D341Med (cell line): ENCODE data around the gene RIMBP3C.
"Not testable (repeated sequence)": the region's sequence is repeated elsewhere in the genome, so short reads cannot be mapped to it uniquely, and the experiment has no call there.

Experiments used
- DNase-seq: peaks from one replicate; pipeline ENCODE4 v3.0.0; 2012; ENCODE audit warnings: low spot score

Gene RIMBP3C

GRCh38 chr22:21551361-21551760 is at the start of gene RIMBP3C:
Gene RIMBP3C (minus strand): TSS chr22:21551461. CDS start chr22:21550976, 485 bp downstream.
- not testable (repeated sequence) for DNase-seq

GRCh38 chr22:21599053-21599893 is 48.0 kb upstream of the RIMBP3C start:
- DNase-seq, result peak; percentile 14

- DNase-seq, result no peak
Observed at GRCh38 chr22:21598302-21598701, 47.0 kb upstream of the RIMBP3C start.

DNA sequence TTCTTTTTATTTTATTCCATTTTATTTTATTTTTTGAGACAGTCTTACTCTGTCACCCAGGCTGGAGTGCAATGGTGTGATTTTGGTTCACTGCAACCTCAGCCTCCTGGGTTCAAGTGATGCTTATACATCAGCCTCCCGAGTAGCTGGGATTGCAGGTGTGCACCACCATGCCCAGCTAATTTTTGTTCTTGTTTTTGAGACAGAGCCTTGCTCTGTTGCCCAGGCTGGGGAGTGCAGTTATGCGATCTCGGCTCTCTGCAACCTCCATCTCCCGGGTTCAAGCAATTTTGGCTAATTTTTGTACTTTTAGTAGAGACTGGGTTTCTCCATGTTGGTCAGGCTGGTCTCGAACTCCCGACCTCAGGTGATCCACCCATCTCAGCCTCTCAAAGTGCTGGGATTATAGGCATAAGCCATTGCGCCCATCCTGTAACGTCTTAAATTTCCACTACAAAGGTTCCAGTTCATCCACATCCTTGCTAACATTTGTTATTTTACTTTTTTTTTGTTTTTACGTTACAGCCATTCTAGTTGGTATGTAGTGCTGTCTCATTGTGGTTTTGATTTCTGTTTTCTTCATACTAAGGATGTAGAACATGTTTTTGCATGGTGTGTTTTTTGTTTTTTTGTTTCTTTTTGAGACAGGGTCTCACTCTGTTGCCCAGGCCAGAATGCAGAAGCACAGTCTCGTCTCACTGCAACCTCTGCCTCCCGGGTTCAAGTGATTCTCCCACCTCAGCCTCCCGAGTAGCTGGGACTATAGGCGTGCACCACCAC is 45.3 kb upstream of the RIMBP3C start:
- not testable (repeated sequence) for DNase-seq

- DNase-seq, result no peak
Observed at GRCh38 chr22:21594865-21595452, 43.7 kb upstream of the RIMBP3C start.

GRCh38 chr22:21593406-21594232 is 42.4 kb upstream of the RIMBP3C start:
- DNase-seq, result no peak

- no peak for DNase-seq
Observed at GRCh38 chr22:21592422-21592821, 41.2 kb upstream of the RIMBP3C start.

DNA sequence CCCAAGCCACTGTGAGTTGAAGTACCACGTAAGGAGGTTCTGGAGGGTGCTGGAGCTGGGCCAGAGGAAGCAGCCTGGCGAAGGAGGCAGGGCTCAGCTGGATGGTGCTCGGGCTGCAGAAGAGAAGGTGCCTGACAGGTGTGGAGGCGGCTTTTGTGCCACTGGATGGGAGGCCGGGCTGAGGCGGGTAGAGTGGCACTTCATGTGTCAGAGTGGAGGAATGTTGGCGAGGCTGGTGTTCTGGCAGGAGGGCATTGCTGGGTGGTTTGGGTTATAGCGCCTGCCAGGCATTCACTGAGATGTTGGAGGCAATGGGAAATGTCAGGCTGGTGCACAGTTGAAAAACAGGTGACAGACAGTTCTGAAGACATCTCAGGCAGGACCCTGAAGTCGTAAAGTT is 40.4 kb upstream of the RIMBP3C start:
- no peak for DNase-seq

DNA sequence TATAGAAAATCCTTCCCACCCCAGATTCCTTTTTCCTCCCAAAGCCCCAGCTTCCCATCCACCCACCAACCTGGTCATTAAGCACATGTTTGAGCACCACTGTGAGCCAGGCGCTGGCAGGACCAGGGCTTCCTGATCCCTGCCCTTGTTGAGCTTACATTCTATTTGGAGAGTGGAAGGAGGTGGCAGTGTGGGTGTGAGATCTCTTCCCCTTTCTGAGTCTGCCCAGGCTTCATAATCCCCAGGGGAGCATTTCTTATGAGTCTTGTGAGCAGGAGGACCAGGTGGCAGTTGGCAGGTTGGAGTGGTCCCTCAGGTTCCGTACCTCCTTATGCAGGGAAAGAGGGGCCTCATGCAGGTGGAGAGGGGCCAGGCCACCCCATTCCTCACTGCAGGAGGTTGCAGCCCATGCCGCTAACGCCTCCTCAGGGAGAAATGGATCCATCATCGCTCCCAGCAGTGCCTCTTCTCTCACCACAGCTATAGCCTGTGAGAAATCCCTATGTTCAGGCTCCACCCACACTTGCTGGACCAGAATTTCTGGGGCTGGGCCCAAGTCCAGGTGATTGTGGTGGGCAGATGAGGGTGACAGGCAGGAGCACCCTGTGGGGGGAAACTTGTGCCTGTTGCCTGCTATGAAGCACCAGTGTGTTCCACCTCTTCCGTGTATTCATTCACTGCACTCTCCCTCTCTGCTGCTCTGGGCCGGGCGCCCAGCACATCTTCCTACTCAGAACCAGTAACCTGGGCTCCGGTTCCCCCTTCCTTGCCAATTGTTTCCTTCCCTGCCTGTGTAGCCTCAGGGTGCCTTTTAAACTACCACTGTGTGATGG is 39.8 kb upstream of the RIMBP3C start:
- peak; percentile 20 for DNase-seq

DNA sequence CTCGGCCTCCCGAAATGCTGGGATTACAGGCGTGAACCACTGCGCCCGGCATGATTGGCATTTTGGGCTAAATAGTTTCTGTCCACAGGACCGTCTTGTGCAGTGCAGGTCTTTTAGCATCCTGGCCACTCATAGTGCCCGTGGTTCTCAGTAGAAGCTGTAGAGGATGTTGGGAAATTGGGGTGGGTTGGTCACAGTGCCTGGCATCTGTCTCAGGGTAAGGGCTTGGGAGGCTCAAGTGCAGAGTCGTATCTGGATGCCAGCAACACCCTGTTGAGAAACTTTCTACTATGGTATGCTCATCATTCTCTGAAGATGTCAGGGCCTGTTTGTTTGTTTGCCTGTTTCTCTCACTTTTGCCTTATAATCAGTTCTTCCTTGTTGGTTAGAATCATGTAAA is 38.1 kb upstream of the RIMBP3C start:
- DNase-seq, result peak; percentile 10

DNA sequence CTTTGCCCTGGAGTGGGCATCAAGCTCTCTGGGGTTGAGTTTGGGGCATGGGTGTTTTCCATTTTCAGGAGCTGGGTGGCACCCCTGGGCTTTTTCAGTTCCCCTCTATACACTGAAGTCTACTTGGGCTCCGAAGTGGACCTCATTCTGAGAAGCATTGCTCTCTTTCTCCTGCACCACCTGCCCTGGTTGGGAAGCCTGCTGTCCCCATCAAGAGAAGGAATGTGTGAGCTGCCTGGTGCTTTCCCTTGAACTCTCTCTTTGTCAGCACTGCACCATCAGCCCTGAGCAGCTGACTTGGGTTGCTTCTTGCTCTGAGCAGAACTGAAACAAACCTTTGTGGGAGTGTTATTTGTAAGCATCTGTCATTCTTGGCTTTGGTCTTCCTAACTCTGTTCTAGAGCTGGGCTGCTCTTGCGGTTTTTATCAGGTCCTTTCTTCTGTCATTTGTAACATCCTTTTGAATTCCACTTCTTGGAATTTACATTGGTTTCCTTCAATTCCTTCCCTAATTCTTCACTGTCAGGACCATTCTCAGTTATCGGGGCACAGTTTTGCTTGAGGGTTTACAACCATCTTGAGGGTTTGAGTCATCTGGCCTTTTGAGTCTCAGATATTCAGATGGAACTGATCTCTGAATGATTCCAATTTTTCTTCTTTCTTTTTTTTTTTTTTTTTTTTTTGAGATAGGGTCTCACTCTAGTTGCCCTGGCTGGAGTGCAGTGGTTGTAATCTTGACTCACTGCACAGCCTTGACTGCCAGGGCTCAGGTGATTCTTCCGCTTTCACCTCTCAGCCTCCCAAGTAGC is 36.7 kb upstream of the RIMBP3C start:
- DNase-seq, result peak; percentile 14

DNA sequence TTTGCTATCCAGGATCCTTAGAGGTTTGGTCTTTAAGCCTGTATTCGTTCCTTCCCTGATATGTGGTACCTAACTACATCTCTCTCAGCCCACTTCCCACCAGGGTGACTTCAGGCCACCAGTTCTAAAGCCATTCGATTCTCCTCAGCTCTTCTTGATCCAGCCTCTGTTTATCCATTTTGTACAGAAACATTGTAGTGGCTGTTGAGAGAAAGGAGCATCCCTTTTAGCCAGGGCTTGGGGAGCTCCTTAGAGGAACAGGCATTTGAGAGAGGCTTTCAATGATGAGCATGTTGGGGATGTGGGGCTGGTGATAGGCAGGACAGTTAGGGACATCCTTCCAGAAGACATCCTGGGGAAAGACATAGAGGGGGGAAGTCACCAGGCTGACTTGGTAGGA is 34.1 kb upstream of the RIMBP3C start:
- DNase-seq, result peak; percentile 9

DNA sequence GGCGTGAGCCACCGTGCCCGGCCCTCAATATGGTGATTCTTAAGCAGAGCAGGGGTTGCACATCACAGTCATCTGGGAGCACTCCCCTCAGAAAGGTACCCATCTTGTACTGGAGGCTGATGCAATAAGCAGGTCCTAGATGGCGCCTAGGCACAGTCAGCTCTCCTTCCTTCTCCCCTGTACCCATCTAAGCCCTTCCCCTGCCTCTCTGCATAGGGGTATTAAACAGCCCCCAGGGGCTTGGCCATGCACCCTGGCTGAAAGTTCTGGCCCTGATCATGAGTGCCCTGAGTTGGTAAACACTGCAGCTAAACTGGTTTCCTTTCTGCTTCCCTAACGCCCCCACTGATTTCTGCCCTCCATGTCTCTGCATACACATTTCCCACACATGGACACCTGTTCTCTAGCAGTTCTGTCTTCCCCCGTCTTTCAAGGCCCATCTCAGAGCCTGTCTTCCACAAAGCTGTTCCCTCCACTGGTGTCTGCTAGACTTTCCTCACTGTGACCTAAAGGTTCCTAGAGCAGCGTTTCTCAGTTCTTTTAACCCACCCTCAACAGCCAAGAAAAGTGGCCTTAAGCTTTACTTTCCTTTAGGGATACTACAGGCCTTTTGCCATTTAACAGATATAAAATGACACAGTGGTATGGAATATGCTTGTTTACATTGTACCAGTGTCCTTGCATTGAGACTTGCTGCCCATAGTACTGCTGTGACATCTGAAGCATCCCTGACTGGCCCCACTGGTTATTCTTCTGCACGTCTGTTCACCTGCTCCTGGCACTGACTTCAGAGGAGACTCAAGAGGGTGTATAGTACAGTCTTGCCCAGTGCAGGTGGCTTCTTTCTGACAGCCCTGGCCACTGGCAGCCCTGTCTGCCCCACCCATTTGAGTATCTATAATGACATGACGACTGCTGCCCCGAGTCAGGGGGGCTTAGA is 31.8 kb upstream of the RIMBP3C start:
- peak; percentile 38 for DNase-seq

- not testable (repeated sequence) for DNase-seq
Observed at GRCh38 chr22:21581009-21581713, 29.9 kb upstream of the RIMBP3C start.

GRCh38 chr22:21580623-21581007 is 29.4 kb upstream of the RIMBP3C start:
- DNase-seq, result not testable (repeated sequence)

DNA sequence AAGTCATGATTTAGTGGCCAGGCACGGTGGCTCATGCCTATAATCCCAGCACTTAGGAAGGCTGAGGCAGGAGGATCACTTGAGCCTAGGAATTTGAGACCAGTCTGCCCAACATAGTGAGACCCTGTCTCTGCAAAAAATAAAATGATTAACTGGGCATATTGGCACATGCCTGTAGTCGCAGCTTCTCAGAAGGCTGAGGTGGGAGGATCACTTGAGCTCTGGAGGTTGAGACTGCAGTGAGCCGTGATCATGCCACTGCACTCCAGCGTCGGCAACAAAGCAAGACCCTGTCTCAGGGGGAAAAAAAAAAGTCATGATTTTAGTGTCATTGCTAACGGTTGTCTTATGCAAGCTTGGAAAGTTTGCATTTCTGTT is 28.2 kb upstream of the RIMBP3C start:
- DNase-seq, result no peak

- peak; percentile 6 for DNase-seq
Observed at GRCh38 chr22:21573750-21574494, 22.7 kb upstream of the RIMBP3C start.

- no peak for DNase-seq
Observed at GRCh38 chr22:21573293-21573734, 22.1 kb upstream of the RIMBP3C start.
